Right kidney (tissue), 1 donor: ENCODE results near the gene ARHGEF3.

Source experiments
- DNase-seq: peaks from one replicate; pipeline ENCODE4 v3.0.0-alpha.2; 2016

ARHGEF3 gene

GRCh38 chr3:56825567-56826438 is 24.1 kb upstream of the ARHGEF3 start:
- DNase-seq: no peak

GRCh38 chr3:56823984-56824703 is 22.4 kb upstream of the ARHGEF3 start:
- no peak for DNase-seq

- DNase-seq: no peak
Measured at GRCh38 chr3:56823421-56823926, 21.7 kb upstream of the ARHGEF3 start.

GRCh38 chr3:56822501-56822900 is 20.8 kb upstream of the ARHGEF3 start:
- no peak for DNase-seq

- DNase-seq: no peak
Measured at GRCh38 chr3:56819016-56819809, 17.5 kb upstream of the ARHGEF3 start.

GRCh38 chr3:56818156-56818985 is 16.6 kb upstream of the ARHGEF3 start:
- DNase-seq: no peak

- DNase-seq: no peak
Measured at GRCh38 chr3:56817646-56818045, 15.9 kb upstream of the ARHGEF3 start.

- DNase-seq: no peak
Measured at GRCh38 chr3:56816061-56816460, 14.3 kb upstream of the ARHGEF3 start.

GRCh38 chr3:56815589-56815988 is 13.8 kb upstream of the ARHGEF3 start:
- DNase-seq: no peak

- DNase-seq: no peak
Measured at GRCh38 chr3:56813653-56813960, 11.9 kb upstream of the ARHGEF3 start.

- DNase-seq: no peak
Measured at GRCh38 chr3:56812754-56813652, 11.3 kb upstream of the ARHGEF3 start.

- DNase-seq: no peak
Measured at GRCh38 chr3:56811546-56812202, 9.9 kb upstream of the ARHGEF3 start.

GRCh38 chr3:56810577-56811545 is 9.1 kb upstream of the ARHGEF3 start:
- no peak for DNase-seq

- no peak for DNase-seq
Measured at GRCh38 chr3:56806407-56806806, 4.7 kb upstream of the ARHGEF3 start.

- DNase-seq: no peak
Measured at GRCh38 chr3:56802790-56803189, 1.0 kb upstream of the ARHGEF3 start.

- DNase-seq: no peak
Measured at GRCh38 chr3:56802378-56802745, 613 bp upstream of the ARHGEF3 start.

- DNase-seq: no peak
Measured at GRCh38 chr3:56800832-56801661, 702 bp downstream of the ARHGEF3 start.
